Measurements from ENCODE around the gene OR52R1.
"Not testable (repeated sequence)": the region's sequence is repeated elsewhere in the genome, so short reads cannot be mapped to it uniquely, and the experiment has no call there.

OR52R1 gene

DNA sequence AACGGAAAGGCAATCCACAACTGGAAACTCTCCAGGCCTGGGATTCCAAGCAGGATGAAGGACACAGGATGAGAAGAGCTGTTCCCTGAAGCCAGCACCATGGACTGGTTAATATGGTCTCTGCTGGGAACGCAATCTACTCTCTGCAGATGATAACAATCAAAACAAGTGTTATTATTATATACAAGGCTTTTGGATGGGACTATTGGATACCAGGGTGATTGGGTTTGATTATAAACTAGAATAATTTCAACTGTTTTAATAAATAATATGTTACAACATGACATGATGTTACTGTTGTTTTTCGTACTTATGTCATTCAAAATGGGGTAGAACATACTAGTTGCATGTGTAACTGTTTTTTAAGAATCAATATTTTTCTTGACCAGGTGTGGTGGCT, at the start of gene OR52R1:
TSS of gene OR52R1 (minus strand) at position 101 of the 400 bp plus-strand sequence. CDS start at position 101, 0 bp downstream.
- no peak for DNase-seq (ENCODE audit: low spot score)

- DNase-seq (ENCODE audit: low spot score): no peak
These were observed 46.9 kb upstream of the OR52R1 start for GRCh38 chr11:4851033-4851432.

DNA sequence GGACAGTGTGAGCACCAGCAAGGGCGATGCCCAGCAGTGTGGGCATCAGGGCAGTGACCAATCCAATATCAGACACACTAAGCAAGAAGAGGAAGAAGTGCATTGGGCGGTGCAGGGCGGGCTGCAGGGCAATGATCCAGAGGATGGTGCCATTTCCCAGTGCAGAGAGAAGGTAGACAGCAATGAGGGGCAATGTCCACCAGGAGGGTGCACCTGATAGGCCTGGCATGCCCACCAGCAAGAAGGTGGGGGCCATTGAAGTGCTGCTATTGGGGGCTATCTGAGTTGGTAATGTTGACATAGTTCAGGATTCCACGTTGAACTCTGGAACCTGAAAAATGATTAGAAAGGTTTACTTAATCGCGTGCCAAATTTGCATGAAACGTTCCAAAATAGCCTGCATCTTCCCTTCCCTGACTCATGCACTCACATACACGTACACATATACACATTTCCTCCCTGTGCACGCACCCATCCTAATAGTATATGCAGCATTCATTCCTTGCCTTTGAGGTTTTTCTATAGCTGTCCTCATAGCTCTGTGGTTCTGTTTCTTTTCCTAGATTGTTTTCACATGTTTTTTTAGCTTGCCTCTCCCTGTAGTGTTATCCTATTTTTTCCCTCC, 44.8 kb upstream of the OR52R1 start, which contains the start of gene OR51S1:
TSS of gene OR51S1 (minus strand) at position 301 of the 625 bp plus-strand sequence. CDS start at position 301, 0 bp downstream.
- no peak for DNase-seq (ENCODE audit: low spot score)

DNA sequence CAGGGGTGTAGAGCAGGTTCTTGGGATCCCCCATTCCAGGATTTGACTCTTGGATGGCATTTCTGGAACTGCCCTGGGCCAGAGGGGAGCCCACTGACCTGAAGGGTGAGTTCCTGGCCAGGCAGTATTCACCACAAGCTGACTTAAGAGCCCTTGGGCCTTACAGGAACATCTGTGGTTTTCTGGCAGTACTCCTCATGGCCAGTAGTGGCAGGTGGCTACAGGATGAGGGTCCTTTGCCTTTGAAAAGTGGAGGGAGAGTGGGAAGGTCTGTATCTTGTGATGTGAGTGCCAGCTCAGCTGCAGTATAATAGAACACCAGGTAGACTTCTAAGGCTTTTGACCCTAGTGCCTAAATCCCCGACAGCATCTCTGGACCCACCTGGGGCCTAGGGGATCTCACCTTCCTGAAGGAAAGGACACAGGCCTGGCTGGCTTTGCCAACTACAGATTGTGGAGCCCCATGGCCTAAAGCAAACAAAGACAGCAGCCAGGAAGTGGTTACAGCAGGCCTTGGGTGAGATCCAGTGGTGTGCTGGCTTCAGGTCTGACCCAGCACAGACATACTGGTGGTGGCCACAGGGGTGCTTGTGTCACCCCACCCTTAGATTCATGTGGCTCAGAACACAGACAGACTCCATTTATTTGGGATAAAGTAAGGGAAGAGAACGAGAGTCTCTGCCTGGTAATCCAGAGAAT, 35.8 kb upstream of the OR52R1 start:
- no peak for DNase-seq (ENCODE audit: low spot score)

DNA sequence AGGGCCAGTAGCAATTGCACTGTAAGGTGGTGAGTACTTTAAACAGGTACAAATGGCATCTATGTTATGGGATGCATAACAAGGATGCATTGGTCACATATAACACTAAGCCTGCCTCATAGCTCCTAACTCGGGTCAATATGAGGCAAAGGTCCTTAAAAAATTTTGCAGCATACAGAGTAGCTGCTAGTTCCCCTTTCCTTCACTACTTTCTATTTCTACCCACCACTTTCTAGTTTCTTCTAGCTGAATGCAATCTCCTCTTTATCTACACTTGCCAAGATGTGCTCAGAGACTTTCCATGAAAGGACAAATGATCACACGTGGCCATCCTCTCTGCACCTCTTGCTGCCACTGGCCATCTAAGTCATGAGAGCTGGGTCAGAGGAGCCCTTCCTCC, 26.7 kb upstream of the OR52R1 start:
- DNase-seq (ENCODE audit: low spot score): no peak

GRCh38 chr11:4830346-4830745, 26.2 kb upstream of the OR52R1 start:
- no peak for DNase-seq (ENCODE audit: low spot score)

DNA sequence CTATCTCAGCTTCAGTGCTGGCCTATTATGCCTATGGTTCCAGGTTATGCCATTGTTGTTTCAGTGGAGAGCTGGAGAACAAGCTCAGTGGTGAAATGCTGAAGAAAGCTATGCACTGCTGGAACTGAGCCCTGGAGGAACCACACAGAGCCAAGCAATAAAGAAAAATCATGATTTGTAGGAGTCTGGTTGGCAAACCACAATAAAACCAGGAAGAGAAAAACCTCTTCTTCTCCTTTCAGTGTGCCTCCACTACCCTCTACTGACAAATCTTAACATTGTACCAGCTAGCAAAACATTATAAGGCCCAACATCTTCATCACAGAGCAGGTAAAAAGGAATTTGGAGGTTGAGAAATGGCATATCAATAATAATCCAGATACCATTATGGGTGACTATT, 22.2 kb upstream of the OR52R1 start:
- peak; percentile 19 for DNase-seq (ENCODE audit: low spot score)

DNA sequence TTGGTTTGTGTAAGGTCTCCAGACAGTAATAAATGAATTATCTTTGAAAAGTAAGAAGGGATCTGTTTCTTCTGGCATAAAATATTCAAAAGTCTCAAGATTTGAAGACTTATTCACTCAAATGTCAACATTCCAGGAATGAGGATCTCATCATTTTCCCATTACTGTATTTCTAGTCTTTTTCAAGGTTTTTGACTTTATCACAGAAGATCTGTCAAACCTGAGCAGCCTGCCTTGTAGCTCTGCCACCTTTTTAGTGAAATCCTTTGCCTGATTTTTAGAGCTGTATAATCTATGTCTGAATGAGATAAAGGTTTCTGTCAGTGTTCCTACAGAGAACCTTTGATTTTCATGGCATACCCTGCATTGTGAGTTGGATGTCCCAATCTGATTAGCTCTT, 21.0 kb upstream of the OR52R1 start:
- no peak for DNase-seq (ENCODE audit: low spot score)

GRCh38 chr11:4821021-4821420, 16.8 kb upstream of the OR52R1 start, which contains the start of gene OR51F2:
Gene OR51F2, plus strand, starts transcription at chr11:4821321. Its CDS starts 101 bp downstream, at chr11:4821422.
- DNase-seq (ENCODE audit: low spot score): no peak

DNA sequence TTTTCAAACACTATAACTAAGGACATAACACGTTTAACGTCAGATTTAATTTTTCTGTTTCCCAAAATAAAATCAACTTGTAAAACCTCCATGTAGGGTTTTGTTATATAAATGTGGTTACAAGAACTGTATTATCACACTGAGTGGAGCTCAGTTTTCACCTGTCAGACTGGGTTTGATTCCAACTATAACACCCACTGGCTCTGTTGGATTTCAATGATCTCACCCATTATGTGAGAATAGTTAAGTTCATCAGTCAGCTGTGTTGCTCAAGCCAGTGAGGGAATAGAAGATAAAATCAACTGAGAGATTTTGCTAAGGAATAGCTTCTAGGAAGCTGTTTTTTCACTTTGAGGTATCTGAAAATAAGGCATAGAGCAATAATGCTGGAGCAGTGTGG, 5.1 kb upstream of the OR52R1 start:
- DNase-seq (ENCODE audit: low spot score): no peak

GRCh38 chr11:4808476-4808875, 4.3 kb upstream of the OR52R1 start:
- no peak for DNase-seq (ENCODE audit: low spot score)

- not testable (repeated sequence) for DNase-seq (ENCODE audit: low spot score)
These were observed 2.9 kb downstream of the OR52R1 start for GRCh38 chr11:4801316-4801715.

DNA sequence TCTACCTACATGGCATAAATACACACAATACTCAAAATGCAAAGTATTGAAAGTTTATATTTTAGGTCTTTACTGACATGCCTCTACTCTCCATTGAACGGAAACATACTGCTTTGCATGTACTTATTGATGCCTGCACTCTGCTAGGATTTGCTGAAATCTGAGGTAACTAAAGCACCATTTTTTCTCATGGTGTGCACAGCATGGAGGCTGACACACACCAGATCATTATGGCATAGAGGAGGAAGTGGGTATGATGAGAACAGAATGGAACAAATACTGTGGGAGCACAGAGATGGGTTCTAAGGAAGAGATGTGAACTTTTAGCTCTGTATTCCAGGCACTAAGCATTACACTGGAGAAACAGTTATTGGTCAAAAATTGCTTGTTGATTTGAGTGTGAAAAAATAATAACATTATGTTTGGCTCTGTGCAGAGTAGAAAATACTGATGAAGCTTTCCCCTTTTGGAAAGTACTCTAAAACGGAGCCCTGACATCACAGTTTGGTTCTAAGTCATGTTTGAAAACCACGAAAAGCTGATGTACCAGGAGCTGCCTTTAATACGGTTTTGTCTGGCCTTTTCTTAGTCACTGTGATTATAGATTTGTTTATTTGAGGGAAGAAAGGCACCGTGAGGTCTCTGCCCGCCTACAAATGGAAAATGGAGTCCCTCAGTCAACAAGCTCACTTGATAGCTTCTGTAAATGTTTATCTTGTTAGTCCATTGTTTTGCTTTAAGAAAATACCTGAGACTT, 5.6 kb downstream of the OR52R1 start:
- no peak for DNase-seq (ENCODE audit: low spot score)

- no peak for DNase-seq (ENCODE audit: low spot score)
These were observed 7.0 kb downstream of the OR52R1 start for GRCh38 chr11:4797206-4797605.

DNA sequence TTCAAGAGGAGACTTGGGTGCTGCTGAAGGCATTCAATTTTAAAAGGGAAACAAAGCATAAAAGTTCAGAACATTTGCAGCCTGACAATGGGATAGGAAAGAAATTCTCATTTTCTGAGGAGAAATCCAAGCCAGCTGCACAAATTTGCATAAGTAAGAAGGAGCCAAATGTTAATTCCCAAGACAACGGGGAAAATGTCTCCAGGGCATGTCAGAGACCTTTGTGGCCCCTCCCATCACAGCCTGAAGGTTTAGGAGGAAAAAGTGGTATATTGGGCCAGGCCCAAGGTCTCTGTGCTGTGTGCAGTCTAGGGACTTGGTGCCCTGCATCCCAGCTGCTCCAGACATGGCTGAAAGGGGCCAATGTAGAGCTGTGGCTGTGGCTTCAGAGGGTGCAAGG, 21.7 kb downstream of the OR52R1 start:
- DNase-seq (ENCODE audit: low spot score): no peak

DNA sequence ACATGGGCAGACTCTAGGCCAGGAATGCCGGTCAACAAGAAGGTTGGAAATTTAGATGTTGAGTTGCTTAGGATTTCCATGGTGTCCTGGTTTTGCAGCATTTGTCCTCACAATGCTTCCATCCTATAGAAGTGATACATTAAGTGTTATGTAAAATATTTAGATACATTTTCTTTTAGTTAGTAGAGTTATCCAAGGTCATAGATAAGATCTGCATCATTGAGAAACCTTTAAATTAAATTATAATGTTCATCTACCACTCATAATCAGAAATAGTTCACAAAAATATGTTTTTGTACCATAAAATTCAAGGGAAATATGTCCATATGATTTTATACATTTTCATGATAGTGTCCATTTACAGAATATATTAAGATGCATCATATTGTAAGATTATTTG, 34.3 kb downstream of the OR52R1 start, which contains the start of gene OR51F1:
TSS of gene OR51F1 (minus strand) at position 101 of the 400 bp plus-strand sequence. CDS start at position 101, 0 bp downstream.
- DNase-seq (ENCODE audit: low spot score): no peak

DNA sequence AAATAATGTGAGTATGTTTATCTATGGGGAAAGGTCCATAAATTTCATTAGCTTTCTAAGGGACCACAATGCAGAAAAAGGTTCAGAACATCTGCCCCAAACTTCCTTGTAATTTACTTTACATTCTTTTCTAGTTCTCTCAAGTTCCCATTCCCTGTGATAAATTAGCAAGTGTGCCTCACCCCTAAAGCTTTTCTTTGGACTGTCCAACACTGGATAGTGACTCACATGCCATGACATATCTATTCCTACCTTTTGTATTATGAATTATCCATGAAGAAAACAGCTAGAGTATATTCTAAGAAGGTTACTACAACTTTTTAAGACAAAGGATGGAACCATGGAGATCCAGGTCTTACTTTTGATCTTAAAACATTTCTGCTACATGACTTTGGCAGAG, 36.1 kb downstream of the OR52R1 start:
- no peak for DNase-seq (ENCODE audit: low spot score)

DNA sequence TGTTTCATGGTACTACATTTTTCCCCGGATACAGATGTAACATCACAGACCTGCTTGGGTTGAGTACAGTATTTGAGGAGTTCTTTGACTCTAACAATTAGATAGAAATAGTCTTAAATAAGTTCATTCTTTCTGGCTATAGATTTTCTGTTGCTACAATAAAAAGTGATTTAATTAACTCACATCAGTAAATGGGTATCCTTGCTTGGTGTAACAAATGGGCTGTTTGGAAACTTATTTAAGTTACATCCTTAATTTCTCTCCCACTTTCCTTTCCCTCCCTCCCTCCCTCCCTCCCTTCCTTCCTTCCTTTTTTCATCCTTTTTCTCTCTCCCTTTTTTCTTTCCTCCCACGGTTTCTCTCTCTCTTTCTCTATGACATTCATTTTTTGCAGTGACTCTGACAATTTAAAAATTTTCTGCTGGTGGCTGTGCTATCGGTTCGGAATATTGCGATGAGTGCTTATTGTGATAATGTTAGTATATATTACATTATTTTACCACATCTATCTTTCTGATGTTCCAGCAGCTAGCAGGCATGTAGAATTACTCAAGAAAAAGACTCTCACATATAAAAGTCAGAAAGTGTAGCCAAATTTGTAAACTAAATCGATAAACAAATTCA, 37.6 kb downstream of the OR52R1 start:
- no peak for DNase-seq (ENCODE audit: low spot score)

DNA sequence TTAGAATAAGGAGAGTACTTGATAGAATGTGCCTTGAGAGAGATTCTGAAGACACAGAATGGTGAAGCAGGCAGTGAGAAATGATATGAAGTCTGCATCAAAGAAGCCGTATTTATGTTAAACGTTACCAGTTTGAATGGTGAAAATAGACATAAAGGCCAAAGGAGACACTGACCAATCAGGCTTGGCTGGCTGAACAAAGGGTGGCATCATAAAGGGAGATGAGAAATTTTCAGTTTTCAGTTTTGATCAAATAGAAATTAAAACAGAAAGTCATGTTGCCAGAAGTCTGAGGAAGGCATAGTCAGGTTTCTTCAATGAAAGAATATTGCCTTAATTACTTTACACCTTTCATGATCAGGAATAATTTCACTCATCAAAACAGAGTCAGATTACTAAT, 41.1 kb downstream of the OR52R1 start:
- no peak for DNase-seq (ENCODE audit: low spot score)

Data from RKO (cell line).